GM12872 (cell line): ENCODE data around the gene KSR2.

Experiments used
- TF ChIP-seq, protein P1 (sequence below): IDR thresholded peaks from 3 replicates; pipeline ENCODE4 v1.5.1; 2011; ENCODE audit warnings: low read depth, mild to moderate bottlenecking, low read length, moderate library complexity; ENCODE audit not compliant: insufficient read depth

The KSR2 gene

DNA sequence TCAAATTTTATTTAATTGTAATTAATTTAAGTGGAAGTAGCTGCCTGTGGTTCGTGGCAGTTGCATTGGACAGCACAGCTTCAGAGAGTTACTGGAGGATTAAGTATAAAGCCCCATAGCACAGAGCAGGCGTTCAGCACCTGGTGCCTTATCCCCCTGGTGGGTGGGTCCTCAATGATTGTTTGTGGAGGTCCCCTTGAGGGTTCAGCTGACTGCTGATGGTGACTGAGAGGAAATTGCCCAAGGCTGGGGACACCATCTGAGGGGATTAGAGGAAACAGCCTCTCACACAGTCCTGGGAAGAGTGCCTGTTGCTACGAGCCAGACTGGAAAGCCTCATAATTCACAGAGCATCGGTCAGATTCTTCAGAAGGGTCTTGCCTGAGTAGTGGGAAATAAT is 524.0 kb downstream of the KSR2 start:
- TF ChIP-seq, protein P1, sequence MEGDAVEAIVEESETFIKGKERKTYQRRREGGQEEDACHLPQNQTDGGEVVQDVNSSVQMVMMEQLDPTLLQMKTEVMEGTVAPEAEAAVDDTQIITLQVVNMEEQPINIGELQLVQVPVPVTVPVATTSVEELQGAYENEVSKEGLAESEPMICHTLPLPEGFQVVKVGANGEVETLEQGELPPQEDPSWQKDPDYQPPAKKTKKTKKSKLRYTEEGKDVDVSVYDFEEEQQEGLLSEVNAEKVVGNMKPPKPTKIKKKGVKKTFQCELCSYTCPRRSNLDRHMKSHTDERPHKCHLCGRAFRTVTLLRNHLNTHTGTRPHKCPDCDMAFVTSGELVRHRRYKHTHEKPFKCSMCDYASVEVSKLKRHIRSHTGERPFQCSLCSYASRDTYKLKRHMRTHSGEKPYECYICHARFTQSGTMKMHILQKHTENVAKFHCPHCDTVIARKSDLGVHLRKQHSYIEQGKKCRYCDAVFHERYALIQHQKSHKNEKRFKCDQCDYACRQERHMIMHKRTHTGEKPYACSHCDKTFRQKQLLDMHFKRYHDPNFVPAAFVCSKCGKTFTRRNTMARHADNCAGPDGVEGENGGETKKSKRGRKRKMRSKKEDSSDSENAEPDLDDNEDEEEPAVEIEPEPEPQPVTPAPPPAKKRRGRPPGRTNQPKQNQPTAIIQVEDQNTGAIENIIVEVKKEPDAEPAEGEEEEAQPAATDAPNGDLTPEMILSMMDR: no peak

DNA sequence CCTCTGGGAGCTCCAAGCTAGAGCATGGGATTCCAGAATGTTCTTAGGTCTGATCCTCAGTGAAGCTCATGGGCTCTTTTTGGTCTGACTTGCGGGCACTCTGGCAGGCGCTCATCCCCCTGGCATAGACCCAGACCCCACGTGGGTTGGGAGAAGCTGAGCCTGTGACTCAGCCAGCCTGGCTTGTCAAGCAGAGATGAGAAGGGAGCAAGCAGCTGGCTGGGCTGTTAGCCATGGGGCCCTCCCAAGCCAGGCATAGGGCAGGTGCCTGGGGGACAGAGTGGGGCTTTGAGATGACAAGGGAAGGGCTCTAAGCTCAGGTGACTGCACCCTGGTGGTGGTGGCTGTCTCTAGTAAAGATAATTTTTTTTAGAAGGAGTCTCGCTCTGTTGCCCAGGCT is 527.0 kb downstream of the KSR2 start:
- TF ChIP-seq, protein P1: no peak

DNA sequence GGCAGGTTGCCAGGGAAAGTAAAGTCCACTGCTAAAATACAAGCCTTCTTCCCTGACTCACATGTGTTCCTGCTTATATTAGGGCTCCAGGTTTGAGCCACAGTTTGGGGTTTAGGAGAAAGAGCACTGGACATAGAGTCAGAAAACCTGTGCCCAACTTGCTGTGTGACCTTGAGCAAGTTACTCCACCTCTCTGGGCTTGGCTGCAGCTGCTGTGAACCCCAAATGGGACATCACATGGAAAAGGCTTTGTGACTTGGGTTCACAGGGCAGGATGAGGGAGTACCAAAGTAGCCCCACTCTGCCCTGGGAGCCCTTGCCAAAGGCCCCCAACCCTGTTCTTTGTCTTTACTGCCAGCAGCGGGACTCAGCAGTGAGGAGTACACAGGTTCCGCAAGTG is 528.4 kb downstream of the KSR2 start:
- TF ChIP-seq, protein P1: no peak

DNA sequence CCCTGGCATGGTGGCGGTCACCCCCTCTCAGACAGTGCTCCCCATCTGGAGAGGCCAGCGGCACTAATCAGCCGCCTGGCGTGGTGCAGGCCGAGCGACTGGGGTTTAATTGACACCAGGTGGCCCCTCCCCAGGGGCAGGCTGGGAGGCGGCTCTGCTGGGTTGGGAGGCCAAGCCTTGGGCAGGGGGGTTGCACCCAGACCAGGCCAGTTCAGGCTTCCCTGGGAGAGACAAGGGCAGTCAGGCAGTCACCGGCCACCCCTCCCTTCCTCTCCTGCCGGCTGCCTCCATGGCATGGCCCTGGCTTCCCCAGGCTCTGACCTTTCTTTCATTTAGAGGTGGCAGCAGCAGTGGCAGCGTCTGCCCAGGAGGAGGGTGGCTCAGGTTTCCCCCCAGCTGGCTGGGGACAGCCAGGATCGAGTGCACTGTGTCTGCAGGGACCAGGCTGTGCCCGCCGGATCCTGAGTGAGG is 529.2 kb downstream of the KSR2 start:
- TF ChIP-seq, protein P1: no peak

DNA sequence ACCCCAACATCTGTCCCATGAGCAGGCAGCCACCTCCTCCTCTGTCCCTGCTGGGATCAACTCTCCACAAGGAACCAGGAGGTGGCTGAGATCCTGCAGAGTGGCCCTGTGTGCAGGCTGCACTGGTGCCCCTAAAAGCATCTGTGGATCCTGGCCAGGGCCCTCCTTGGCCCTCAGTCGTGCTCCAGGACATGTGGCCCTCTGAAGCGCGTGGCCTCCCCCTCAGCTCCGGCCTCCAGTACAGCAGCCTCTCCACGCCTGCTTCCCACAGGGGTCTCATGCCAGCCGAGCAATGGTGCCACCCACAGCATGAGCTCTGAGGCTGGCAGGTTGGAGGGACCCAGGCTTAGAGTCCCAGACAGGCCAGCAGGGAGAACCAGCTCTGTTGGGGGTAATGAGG is 530.0 kb downstream of the KSR2 start:
- TF ChIP-seq, protein P1: no peak

DNA sequence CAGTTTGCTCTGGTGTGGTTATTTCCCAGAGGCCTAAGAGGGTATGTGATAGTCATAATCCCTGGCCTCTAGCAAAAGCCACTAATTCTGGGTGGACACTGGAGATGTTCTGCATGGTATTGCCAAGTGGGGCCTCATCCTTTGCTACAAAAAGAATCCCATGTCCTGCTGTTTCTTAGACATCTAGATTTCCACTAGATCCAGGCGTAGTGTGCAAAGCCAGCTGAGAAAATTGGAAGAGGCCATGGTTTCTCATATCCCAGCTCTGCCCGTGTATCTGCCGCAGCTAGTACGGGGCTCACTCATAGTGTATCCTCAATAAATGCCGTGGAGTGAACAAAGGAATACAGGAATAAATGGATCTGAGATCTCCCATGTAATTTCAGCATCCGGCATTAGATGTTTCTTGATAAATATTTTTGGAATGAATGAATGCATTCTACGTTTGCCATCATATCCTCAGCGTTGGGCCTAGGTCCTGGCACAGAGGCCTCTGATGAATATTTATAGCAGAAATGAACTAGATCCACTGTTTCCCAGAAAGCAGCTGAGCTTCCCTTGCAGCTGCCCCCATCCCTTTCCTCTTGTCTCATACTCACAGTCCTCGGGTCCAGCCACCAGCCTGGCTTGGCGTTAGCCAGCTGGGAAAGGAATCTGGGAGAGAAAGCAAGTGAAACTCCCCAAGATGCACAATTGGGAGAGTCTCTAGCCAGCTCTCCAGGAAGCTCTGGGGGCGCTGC is 531.1 kb downstream of the KSR2 start:
- TF ChIP-seq, protein P1: no peak

DNA sequence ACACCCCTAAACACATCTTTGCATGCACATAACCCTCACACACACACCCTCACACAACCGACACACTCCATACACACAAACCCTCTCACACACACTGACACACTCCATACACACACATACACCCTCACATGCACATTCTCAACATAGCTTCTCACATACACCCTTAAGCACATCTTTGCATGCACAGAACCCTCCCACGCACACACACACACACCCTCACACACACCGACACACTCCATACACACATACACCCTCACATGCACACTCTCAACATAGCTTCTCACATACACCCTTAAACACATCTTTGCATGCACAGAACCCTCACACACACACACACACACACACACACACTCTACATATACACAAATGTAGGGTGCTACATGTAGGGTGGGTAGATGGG is 534.9 kb downstream of the KSR2 start:
- TF ChIP-seq, protein P1: no peak
